IPS-20b (cell line): Measurements from ENCODE around the gene SLC4A7.
A peak's percentile ranks its signal among the peaks of the same experiment; 100 is the strongest.
"Not testable (repeated sequence)": the region's sequence is repeated elsewhere in the genome, so short reads cannot be mapped to it uniquely, and the experiment has no call there.

ENCODE experiments used
- H3K27ac ChIP-seq: one replicate; pipeline ENCODE4 v1.5.1; 2013; ENCODE audit warnings: low read length
- H3K27me3 ChIP-seq: 2 replicates; pipeline ENCODE4 v1.6.1; 2013; ENCODE audit warnings: mild to moderate bottlenecking, low read length, inconsistent platforms; ENCODE audit not compliant: insufficient read depth
- H3K36me3 ChIP-seq: 2 replicates; pipeline ENCODE4 v1.6.1; 2013; ENCODE audit warnings: low read depth, mild to moderate bottlenecking, inconsistent platforms, low read length, moderate library complexity; ENCODE audit not compliant: insufficient read depth
- H3K4me1 ChIP-seq: 2 replicates; pipeline ENCODE4 v1.6.1; 2013; ENCODE audit warnings: mild to moderate bottlenecking, control low read depth, inconsistent platforms, low read length, moderate library complexity; ENCODE audit not compliant: insufficient read depth
- H3K4me3 ChIP-seq: 2 replicates; pipeline ENCODE4 v1.5.1; 2013; ENCODE audit warnings: mild to moderate bottlenecking, low read length, inconsistent platforms
- H3K9ac ChIP-seq: 2 replicates; pipeline ENCODE4 v1.6.1; 2013; ENCODE audit warnings: low read depth, mild to moderate bottlenecking, inconsistent platforms, low read length, moderate library complexity
- H3K9me3 ChIP-seq: 2 replicates; pipeline ENCODE4 v1.6.1; 2013; ENCODE audit warnings: mild to moderate bottlenecking, low read depth, low read length, inconsistent platforms; ENCODE audit not compliant: insufficient read depth

Gene SLC4A7

GRCh38 chr3:27484015-27484844 is at the start of gene SLC4A7:
TSS of gene SLC4A7 (minus strand) at chr3:27484384. CDS start at chr3:27484126, 258 bp downstream.
- H3K27ac ChIP-seq, result peak within 1 kb of the TSS; percentile 61

GRCh38 chr3:27533261-27533607 is 49.0 kb upstream of the SLC4A7 start:
- Histone ChIP-seq H3K9me3 (no peaks in the 10 kb centered on the region), H3K27me3 (no peaks in the 10 kb centered on the region; the same call in 1 of the 2 replicates), H3K27ac (peak overlapping the region; percentile 13)

More at GRCh38 chr3:27484015-27484844, at the start of gene SLC4A7:
- Histone ChIP-seq H3K36me3 (no peaks in the 10 kb centered on the region), H3K27me3 (no peaks in the 10 kb centered on the region), H3K9me3 (no peaks in the 10 kb centered on the region), H3K4me3 (peak within 1 kb of the TSS; percentile 88), H3K4me1 (peaks cover 3% of the 10 kb centered on the region; the same call in 1 of the 2 replicates), H3K9ac (peak within 1 kb of the TSS; percentile 93)

DNA sequence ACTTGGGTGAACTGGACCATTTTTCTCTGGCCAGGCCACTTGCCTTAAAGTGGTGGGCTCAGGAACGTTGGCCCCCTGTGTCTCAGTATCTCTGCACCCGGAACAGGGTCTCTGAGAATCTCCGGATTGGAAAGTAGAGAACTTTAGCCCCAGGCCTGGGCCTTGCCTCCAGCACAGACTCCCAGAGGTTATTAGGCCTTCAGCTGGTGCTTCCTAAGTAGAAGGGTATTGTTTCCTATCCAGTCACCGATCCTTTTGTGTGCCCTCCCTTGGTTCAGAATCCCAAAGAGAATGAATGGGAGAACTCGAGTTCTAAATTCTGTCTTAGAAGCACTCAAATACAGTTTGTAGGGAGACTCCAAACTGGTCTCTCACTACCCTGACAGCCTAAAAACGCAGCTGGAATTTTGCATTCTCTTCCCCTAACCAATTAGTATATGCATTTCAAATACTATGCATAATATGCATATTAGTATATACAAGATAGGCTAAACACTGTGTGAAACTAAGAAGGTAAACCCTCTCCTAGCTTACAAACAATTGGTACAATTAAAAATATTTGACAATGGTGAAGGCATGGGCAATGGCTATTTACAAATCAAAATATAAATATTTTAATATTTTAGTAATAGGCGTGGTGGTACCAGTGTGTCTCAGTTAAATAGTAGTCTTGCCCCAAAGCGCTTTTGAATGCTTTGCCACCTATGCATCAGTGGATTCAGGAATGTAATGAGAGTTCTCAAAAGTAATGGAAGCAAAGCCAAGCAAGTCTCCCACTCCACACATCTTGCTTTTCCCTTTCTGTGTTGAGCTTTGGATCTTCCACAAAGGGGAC is 48.5 kb upstream of the SLC4A7 start:
- H3K36me3 ChIP-seq, result no peaks in the 10 kb centered on the region
- peak overlapping the region; percentile 13 for H3K27ac ChIP-seq
- peak overlapping the region; percentile 63; the same call in 1 of the 2 replicates for H3K9ac ChIP-seq
- peak overlapping the region; percentile 44 for H3K4me3 ChIP-seq
- H3K27me3 ChIP-seq, result no peaks in the 10 kb centered on the region; the same call in 1 of the 2 replicates
- H3K9me3 ChIP-seq, result no peaks in the 10 kb centered on the region
- peaks cover 32% of the 10 kb centered on the region for H3K4me1 ChIP-seq

More at GRCh38 chr3:27533261-27533607, 49.0 kb upstream of the SLC4A7 start:
- Histone ChIP-seq H3K9ac (peak overlapping the region; percentile 59; the same call in 1 of the 2 replicates), H3K4me1 (peaks cover 32% of the 10 kb centered on the region), H3K4me3 (peak overlapping the region; percentile 44), H3K36me3 (no peaks in the 10 kb centered on the region)

- H3K4me3 ChIP-seq, H3K9ac ChIP-seq, H3K9me3 ChIP-seq, H3K36me3 ChIP-seq, H3K27ac ChIP-seq, H3K27me3 ChIP-seq: not testable (repeated sequence)
- H3K4me1 ChIP-seq, result peaks cover 32% of the 10 kb centered on the region
Observed at GRCh38 chr3:27531193-27531751, 47.1 kb upstream of the SLC4A7 start.

DNA sequence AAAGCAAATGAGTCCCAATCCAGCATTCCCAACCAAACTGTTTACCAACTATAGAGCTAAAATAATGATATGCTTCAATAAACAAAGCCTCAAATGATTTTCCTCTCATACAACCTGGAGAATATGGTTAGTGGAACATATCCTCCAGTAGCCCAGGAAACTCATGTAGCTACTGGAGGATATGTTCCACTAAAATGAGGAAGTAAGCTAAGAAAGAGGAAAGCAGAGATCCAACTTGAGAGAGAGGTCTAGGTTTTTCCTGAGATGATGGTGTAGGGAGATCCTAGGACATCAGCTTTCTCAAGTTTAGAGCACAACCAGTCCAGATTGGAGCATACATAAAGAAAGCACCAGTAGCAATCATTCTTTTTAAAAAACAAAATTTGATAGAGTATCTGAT is 44.6 kb upstream of the SLC4A7 start:
- no peak overlapping the region for H3K4me3 ChIP-seq
- H3K36me3 ChIP-seq, result no peaks in the 10 kb centered on the region
- H3K4me1 ChIP-seq, result peaks cover 24% of the 10 kb centered on the region

GRCh38 chr3:27526614-27527315 is 42.6 kb upstream of the SLC4A7 start:
- Histone ChIP-seq H3K36me3 (no peaks in the 10 kb centered on the region), H3K4me1 (peaks cover 7% of the 10 kb centered on the region; the same call in 1 of the 2 replicates), H3K9ac (no peak overlapping the region), H3K27ac (no peak overlapping the region), H3K27me3 (no peaks in the 10 kb centered on the region; the same call in 1 of the 2 replicates), H3K9me3 (no peaks in the 10 kb centered on the region), H3K4me3 (no peak overlapping the region)

More for the DNA sequence above, 44.6 kb upstream of the SLC4A7 start:
- H3K27ac ChIP-seq, result no peak overlapping the region
- H3K9me3 ChIP-seq, result no peaks in the 10 kb centered on the region
- no peaks in the 10 kb centered on the region; the same call in 1 of the 2 replicates for H3K27me3 ChIP-seq
- no peak overlapping the region for H3K9ac ChIP-seq

DNA sequence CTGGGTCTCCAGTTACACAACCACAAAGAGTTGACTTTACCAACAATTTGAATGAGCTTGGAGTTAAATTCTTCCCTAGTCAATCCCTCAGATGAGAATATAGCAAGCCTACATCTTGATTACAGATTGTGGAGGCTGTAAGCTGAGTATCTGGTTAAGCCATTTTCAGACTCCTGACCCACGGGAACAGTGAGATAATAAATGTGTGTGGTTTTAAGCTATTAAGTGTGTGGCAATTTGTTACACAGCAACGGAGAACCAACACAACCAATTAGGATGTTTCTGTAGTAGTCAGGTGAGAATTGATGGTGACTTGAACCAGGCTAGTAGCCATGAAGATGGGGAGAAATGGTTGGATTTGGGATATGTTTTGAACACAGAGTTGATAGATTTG is 37.7 kb upstream of the SLC4A7 start:
- Histone ChIP-seq H3K36me3 (no peaks in the 10 kb centered on the region), H3K9ac (no peak overlapping the region), H3K4me3 (no peak overlapping the region), H3K27ac (no peak overlapping the region), H3K4me1 (peaks cover 5% of the 10 kb centered on the region; the same call in 1 of the 2 replicates), H3K9me3 (no peaks in the 10 kb centered on the region), H3K27me3 (no peaks in the 10 kb centered on the region)

DNA sequence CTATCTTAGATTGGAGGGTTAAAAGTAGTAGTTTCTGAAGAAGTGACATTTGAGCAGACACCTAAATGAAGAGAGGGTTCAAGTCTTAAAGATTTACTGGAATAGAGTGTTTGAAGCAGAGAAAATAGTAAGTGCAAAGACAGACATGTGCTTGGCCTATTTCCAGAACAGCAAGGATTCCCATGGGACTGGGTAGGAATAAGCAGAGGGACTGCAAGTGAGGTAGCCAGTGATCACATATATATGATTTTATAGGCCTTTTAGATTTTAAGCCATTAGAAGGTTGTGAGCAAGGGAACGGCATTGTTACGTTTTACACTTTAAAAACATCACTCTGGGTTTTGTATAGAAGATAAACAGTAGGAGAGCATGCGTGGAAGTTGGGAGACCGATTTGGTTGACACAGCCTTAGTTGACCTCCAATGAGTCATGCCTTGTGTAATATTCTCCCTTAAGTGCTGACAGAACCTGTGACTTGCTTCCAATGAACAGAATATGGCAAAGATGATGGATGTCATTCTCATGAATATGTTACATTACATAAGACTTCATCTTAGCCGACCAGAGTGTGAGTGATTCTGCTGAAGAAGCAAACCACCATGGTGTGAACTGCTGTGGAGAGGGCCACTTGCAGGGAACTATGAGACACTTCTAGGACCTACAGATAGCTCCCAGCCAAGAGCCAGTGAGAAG is 37.1 kb upstream of the SLC4A7 start:
- H3K27me3 ChIP-seq, result no peaks in the 10 kb centered on the region
- peaks cover 5% of the 10 kb centered on the region; the same call in 1 of the 2 replicates for H3K4me1 ChIP-seq
- H3K27ac ChIP-seq, result no peak overlapping the region
- H3K9me3 ChIP-seq, result no peaks in the 10 kb centered on the region
- H3K4me3 ChIP-seq, result no peak overlapping the region
- H3K36me3 ChIP-seq, result no peaks in the 10 kb centered on the region
- no peak overlapping the region for H3K9ac ChIP-seq

- Histone ChIP-seq H3K9ac (no peak overlapping the region), H3K36me3 (no peaks in the 10 kb centered on the region), H3K4me1 (no peaks in the 10 kb centered on the region), H3K9me3 (no peaks in the 10 kb centered on the region), H3K27me3 (no peaks in the 10 kb centered on the region), H3K27ac (no peak overlapping the region), H3K4me3 (no peak overlapping the region)
Observed at GRCh38 chr3:27511724-27512422, 27.7 kb upstream of the SLC4A7 start.

GRCh38 chr3:27509376-27509775 is 25.2 kb upstream of the SLC4A7 start:
- Histone ChIP-seq H3K9me3 (no peaks in the 10 kb centered on the region), H3K27me3 (no peaks in the 10 kb centered on the region), H3K27ac (no peak overlapping the region), H3K36me3 (no peaks in the 10 kb centered on the region), H3K9ac (no peak overlapping the region), H3K4me1 (peaks cover 4% of the 10 kb centered on the region; the same call in 1 of the 2 replicates), H3K4me3 (no peak overlapping the region)
